HEK293 (cell line): Measurements from ENCODE around the gene KRT15.

Source experiments
- CTCF ChIA-PET: fragments of 350-600 bp; formaldehyde crosslinking; extraction: SDS; loops from one replicate; lab custom pipeline; 2021; ENCODE audit warnings: antibody characterized with exemption; lab: Yijun Ruan, JAX
- POLR2A ChIA-PET: fragments of 300-600 bp; formaldehyde crosslinking; extraction: SDS; loops from one replicate; lab custom pipeline; 2020; ENCODE audit warnings: antibody characterized with exemption, inconsistent platforms; lab: Yijun Ruan, JAX
- H3K27ac ChIP-seq: fragments of 200-500 bp; sonication (Bioruptor generic); 2 replicates; pipeline ENCODE4 v1.5.1; 2014; ENCODE audit warnings: low read depth, low read length, control low read depth, inconsistent platforms; ENCODE audit errors: extremely low read depth
- H3K36me3 ChIP-seq, 2 experiments: fragments of 200-500 bp in 1 of 2; sonication (Bioruptor generic) in 1 of 2; 1 replicate in 1 of 2; 2 replicates in 1 of 2; pipeline ENCODE4 v1.5.1; 2014 to 2017; ENCODE audit warnings: inconsistent platforms in 2 of 2, low read length in 2 of 2; ENCODE audit not compliant: control insufficient read depth in 2 of 2, insufficient read depth in 1 of 2
- H3K4me1 ChIP-seq: fragments of 200-500 bp; sonication (Bioruptor generic); 2 replicates; pipeline ENCODE4 v1.5.1; 2014; ENCODE audit warnings: mild to moderate bottlenecking, low read length, inconsistent platforms; ENCODE audit not compliant: control insufficient read depth, insufficient read depth
- H3K4me3 ChIP-seq: 2 replicates; pipeline ENCODE4 v1.5.1; 2011; ENCODE audit warnings: low read depth, mild to moderate bottlenecking, control low read depth, low read length, moderate library complexity
- H3K9me3 ChIP-seq: fragments of 200-500 bp; sonication (Bioruptor generic); 2 replicates; pipeline ENCODE4 v1.5.1; 2014; ENCODE audit warnings: low read depth, low read length, inconsistent platforms; ENCODE audit not compliant: control insufficient read depth, insufficient read depth
- EGR2 ChIP-seq: fragments of 450-650 bp; formaldehyde crosslinking; IDR thresholded peaks from 2 replicates; pipeline ENCODE4 v1.5.1; 2016; ENCODE audit warnings: low read depth, missing biosample characterization, missing genetic modification characterization
- FEZF1 ChIP-seq: fragments of 450-650 bp; formaldehyde crosslinking; IDR thresholded peaks from 2 replicates; pipeline ENCODE4 v1.5.1; 2016; ENCODE audit warnings: missing biosample characterization, missing genetic modification characterization
- GFI1B ChIP-seq: fragments of 450-650 bp; formaldehyde crosslinking; IDR thresholded peaks from 2 replicates; pipeline ENCODE4 v1.5.1; 2016; ENCODE audit warnings: missing biosample characterization, missing genetic modification characterization
- GLIS1 ChIP-seq: fragments of 450-650 bp; formaldehyde crosslinking; IDR thresholded peaks from 2 replicates; pipeline ENCODE4 v1.5.1; 2016; ENCODE audit warnings: missing biosample characterization, missing genetic modification characterization
- KLF1 ChIP-seq: fragments of 450-650 bp; formaldehyde crosslinking; IDR thresholded peaks from 2 replicates; pipeline ENCODE4 v1.5.1; 2016; ENCODE audit warnings: missing biosample characterization, missing genetic modification characterization
- KLF16 ChIP-seq: fragments of 450-650 bp; formaldehyde crosslinking; IDR thresholded peaks from 2 replicates; pipeline ENCODE4 v1.5.1; 2017; ENCODE audit warnings: missing biosample characterization, missing genetic modification characterization
- SCRT1 ChIP-seq: fragments of 450-650 bp; formaldehyde crosslinking; IDR thresholded peaks from 2 replicates; pipeline ENCODE4 v1.5.1; 2016; ENCODE audit warnings: missing biosample characterization, missing genetic modification characterization, borderline replicate concordance
- TSHZ1 ChIP-seq: fragments of 450-650 bp; formaldehyde crosslinking; IDR thresholded peaks from 2 replicates; pipeline ENCODE4 v1.5.1; 2016; ENCODE audit warnings: missing biosample characterization, missing genetic modification characterization, borderline replicate concordance
- YY2 ChIP-seq: fragments of 450-650 bp; formaldehyde crosslinking; IDR thresholded peaks from 2 replicates; pipeline ENCODE4 v1.5.1; 2016; ENCODE audit warnings: missing biosample characterization, missing genetic modification characterization
- ZBTB8A ChIP-seq: fragments of 450-650 bp; formaldehyde crosslinking; IDR thresholded peaks from 2 replicates; pipeline ENCODE4 v1.5.1; 2016; ENCODE audit warnings: missing biosample characterization, missing genetic modification characterization
- ZNF138 ChIP-seq: fragments of 450-650 bp; formaldehyde crosslinking; IDR thresholded peaks from 2 replicates; pipeline ENCODE4 v1.5.1; 2016; ENCODE audit warnings: missing biosample characterization, missing genetic modification characterization, borderline replicate concordance
- ZNF18 ChIP-seq: fragments of 450-650 bp; formaldehyde crosslinking; IDR thresholded peaks from 2 replicates; pipeline ENCODE4 v1.5.1; 2016; ENCODE audit warnings: missing biosample characterization, missing genetic modification characterization
- ZNF214 ChIP-seq: fragments of 450-650 bp; formaldehyde crosslinking; IDR thresholded peaks from 2 replicates; pipeline ENCODE4 v1.5.1; 2017; ENCODE audit warnings: missing biosample characterization, mild to moderate bottlenecking, missing genetic modification characterization, borderline replicate concordance
- ZNF221 ChIP-seq: fragments of 450-650 bp; formaldehyde crosslinking; IDR thresholded peaks from 2 replicates; pipeline ENCODE4 v1.5.1; 2017; ENCODE audit warnings: missing biosample characterization, missing genetic modification characterization, borderline replicate concordance
- ZNF341 ChIP-seq: fragments of 450-650 bp; formaldehyde crosslinking; IDR thresholded peaks from 2 replicates; pipeline ENCODE4; 2016; ENCODE audit warnings: low read depth, missing biosample characterization, missing genetic modification characterization
- ZNF521 ChIP-seq: fragments of 450-650 bp; formaldehyde crosslinking; IDR thresholded peaks from 2 replicates; pipeline ENCODE4 v1.5.1; 2017; ENCODE audit warnings: missing biosample characterization, mild to moderate bottlenecking, missing genetic modification characterization
- ZNF530 ChIP-seq: fragments of 450-650 bp; formaldehyde crosslinking; IDR thresholded peaks from 2 replicates; pipeline ENCODE4 v1.5.1; 2016; ENCODE audit warnings: low read depth, missing biosample characterization, missing genetic modification characterization
- ZSCAN4 ChIP-seq: fragments of 450-650 bp; formaldehyde crosslinking; IDR thresholded peaks from 2 replicates; pipeline ENCODE4 v1.5.1; 2017; ENCODE audit warnings: missing biosample characterization, missing genetic modification characterization
- ZSCAN5A ChIP-seq: fragments of 450-650 bp; formaldehyde crosslinking; IDR thresholded peaks from 2 replicates; pipeline ENCODE4 v1.5.1; 2016; ENCODE audit warnings: missing biosample characterization, missing genetic modification characterization
- TF ChIP-seq, protein P1 (sequence below): sonication (generic); formaldehyde crosslinking; IDR thresholded peaks from 2 replicates; pipeline ENCODE4 v1.8.1; 2022; ENCODE audit warnings: mild to moderate bottlenecking, moderate library complexity, missing genetic modification reagents
- TF ChIP-seq, protein P2 (sequence below): fragments of 450-650 bp; formaldehyde crosslinking; IDR thresholded peaks from 2 replicates; pipeline ENCODE4 v1.5.1; 2016; ENCODE audit warnings: missing biosample characterization, missing genetic modification characterization

Gene KRT15

DNA sequence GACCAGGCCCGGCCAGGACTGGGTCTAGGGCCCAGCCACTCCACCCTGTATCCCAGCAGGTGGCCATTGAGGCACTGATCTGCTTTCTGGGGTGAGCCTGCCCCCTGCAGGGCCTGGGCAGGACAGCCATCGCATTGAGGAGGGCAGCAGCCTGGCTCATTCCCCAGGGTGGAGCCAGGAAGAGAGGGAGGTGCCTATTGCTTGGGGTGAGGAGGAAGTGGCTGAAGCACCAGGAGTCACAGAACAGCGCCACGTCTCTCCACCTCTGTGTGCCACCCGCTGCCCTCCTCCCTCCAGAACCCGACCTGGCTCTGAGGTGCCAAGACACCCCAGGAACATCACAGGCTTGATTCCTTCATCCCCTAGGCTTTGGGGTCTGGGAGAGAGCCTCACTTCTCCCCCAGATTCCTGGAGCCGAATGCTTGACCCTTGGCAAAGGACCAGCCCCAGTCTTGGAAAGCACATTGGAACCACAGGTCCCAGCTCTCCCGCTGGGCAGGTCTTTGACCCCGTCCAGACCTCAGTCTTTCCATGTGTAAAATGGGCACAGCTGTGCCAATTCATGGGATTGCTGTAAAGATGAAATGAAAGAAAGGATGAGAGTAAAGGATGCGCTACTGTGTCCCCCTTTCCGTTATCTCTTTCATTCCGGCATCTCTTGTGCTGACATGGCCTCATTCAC is 21.7 kb downstream of the KRT15 start:
- CTCF ChIA-PET: interaction anchor here (0.6 to 3.2 kb wide), 23 partner anchors 9 to 639 kb away, joined by 3 to 25 read pairs (median 5); partner anchors contain the start of genes KRT13, KRT17 and KRT35
- peaks cover 6% of the 10 kb centered on the region for H3K4me1 ChIP-seq
- no peaks in the 10 kb centered on the region for H3K9me3 ChIP-seq
- POLR2A ChIA-PET: no interaction called here
- no peak overlapping the region for H3K27ac ChIP-seq
- H3K4me3 ChIP-seq: no peak overlapping the region
- no peaks in the 10 kb centered on the region for H3K36me3 ChIP-seq
- TF ChIP-seq ZNF521 (no peak), EGR2 (tag by site-specific recombination) (no peak), TSHZ1 (tag by site-specific recombination) (no peak), ZNF18 (tag by site-specific recombination) (no peak), YY2 (no peak), GFI1B (no peak), ZSCAN5A (no peak), ZBTB8A (tag by site-specific recombination) (peak; percentile 31; the same call in 1 of the 2 replicates), ZNF341 (tag by site-specific recombination) (peak; percentile 53), FEZF1 (tag by site-specific recombination) (no peak), ZNF221 (no peak), GLIS1 (tag by site-specific recombination) (peak; percentile 65), KLF16 (tag by site-specific recombination) (no peak), ZNF214 (no peak), ZSCAN4 (tag by site-specific recombination) (no peak), ZNF530 (tag by site-specific recombination) (no peak), KLF1 (tag by site-specific recombination) (peak; percentile 71), ZNF138 (tag by site-specific recombination) (no peak), SCRT1 (tag by site-specific recombination) (no peak)
- TF ChIP-seq, protein P1, sequence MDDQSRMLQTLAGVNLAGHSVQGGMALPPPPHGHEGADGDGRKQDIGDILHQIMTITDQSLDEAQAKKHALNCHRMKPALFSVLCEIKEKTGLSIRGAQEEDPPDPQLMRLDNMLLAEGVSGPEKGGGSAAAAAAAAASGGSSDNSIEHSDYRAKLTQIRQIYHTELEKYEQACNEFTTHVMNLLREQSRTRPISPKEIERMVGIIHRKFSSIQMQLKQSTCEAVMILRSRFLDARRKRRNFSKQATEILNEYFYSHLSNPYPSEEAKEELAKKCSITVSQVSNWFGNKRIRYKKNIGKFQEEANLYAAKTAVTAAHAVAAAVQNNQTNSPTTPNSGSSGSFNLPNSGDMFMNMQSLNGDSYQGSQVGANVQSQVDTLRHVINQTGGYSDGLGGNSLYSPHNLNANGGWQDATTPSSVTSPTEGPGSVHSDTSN (CRISPR knock-in tag): peak; percentile 57; the same call in 1 of the 2 replicates
- TF ChIP-seq, protein P2, sequence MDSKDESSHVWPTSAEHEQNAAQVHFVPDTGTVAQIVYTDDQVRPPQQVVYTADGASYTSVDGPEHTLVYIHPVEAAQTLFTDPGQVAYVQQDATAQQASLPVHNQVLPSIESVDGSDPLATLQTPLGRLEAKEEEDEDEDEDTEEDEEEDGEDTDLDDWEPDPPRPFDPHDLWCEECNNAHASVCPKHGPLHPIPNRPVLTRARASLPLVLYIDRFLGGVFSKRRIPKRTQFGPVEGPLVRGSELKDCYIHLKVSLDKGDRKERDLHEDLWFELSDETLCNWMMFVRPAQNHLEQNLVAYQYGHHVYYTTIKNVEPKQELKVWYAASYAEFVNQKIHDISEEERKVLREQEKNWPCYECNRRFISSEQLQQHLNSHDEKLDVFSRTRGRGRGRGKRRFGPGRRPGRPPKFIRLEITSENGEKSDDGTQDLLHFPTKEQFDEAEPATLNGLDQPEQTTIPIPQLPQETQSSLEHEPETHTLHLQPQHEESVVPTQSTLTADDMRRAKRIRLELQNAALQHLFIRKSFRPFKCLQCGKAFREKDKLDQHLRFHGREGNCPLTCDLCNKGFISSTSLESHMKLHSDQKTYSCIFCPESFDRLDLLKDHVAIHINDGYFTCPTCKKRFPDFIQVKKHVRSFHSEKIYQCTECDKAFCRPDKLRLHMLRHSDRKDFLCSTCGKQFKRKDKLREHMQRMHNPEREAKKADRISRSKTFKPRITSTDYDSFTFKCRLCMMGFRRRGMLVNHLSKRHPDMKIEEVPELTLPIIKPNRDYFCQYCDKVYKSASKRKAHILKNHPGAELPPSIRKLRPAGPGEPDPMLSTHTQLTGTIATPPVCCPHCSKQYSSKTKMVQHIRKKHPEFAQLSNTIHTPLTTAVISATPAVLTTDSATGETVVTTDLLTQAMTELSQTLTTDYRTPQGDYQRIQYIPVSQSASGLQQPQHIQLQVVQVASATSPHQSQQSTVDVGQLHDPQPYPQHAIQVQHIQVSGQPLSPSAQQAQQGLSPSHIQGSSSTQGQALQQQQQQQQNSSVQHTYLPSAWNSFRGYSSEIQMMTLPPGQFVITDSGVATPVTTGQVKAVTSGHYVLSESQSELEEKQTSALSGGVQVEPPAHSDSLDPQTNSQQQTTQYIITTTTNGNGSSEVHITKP (tag by site-specific recombination): peak; percentile 61
